ENCODE data around the gene CNTNAP5. TPM values are rescaled to one million over a fixed set of nuclear protein-coding genes. Genes with fewer than 3 reads are reported as not detected.

The CNTNAP5 gene
- total and polyA plus RNA-seq, 2 of the 4 experiments (the other 2 are of a cell fraction) = not detected

GRCh38 chr2:124559236-124559635 is 534.1 kb downstream of the CNTNAP5 start:
- DNase-seq = no peak
- no peak overlapping the region for H2AK5ac ChIP-seq (ENCODE audit: low read depth, low read length)
- dilution Hi-C loops (cut with HindIII; ENCODE audit: low sequenced_read_pairs, unreplicated experiment) (no loop called here), in situ Hi-C loops (cut with MboI; ENCODE audit: low sequenced_read_pairs) (no loop called here), intact Hi-C loops (cut with micrococcal nuclease) (no loop called here)
- H3K14ac ChIP-seq (replicated peaks; ENCODE audit: low read depth, low read length) = no peak overlapping the region
- no peaks in the 10 kb centered on the region for H3K9me3 ChIP-seq (ENCODE audit: control insufficient read depth, insufficient read depth, low read length)
- H3K18ac ChIP-seq (ENCODE audit: low read depth, low read length) = no peak overlapping the region
- no peak overlapping the region for H4K5ac ChIP-seq (ENCODE audit: low read depth, low read length)
- no peak overlapping the region for H3K4ac ChIP-seq (ENCODE audit: low read depth, low read length)
- no peak overlapping the region for H3K56ac ChIP-seq (ENCODE audit: extremely low read depth, insufficient read depth, low read length)
- H2AFZ ChIP-seq (replicated peaks; ENCODE audit: low read length, poor library complexity) = no peak overlapping the region
- no peaks in the 10 kb centered on the region for H3K36me3 ChIP-seq (ENCODE audit: control insufficient read depth, insufficient read depth, low read length)
- ATAC-seq (ENCODE audit: low read depth) = no peak
- H3K9ac ChIP-seq (ENCODE audit: low read depth, low read length) = no peak overlapping the region
- H3K27ac ChIP-seq (ENCODE audit: insufficient read depth, low read length) = no peak overlapping the region
- no peaks in the 10 kb centered on the region for H3K79me1 ChIP-seq (ENCODE audit: low read depth in 1 of 2, low read length in 2 of 2)
- H2AK9ac ChIP-seq (replicated peaks; ENCODE audit: low read depth, low read length, poor library complexity) = no peak overlapping the region
- H3K4me2 ChIP-seq (ENCODE audit: low read depth, low read length) = no peak overlapping the region
- no peak overlapping the region for H4K91ac ChIP-seq (ENCODE audit: insufficient read depth, low read depth, low read length)
- H3K27me3 ChIP-seq (ENCODE audit: control insufficient read depth, insufficient read depth, low read length) = no peaks in the 10 kb centered on the region
- no peak overlapping the region for H2BK20ac ChIP-seq (ENCODE audit: low read depth, low read length)
- WGBS, 2 experiments (ENCODE audit: extremely low coverage in 2 of 2, insufficient read length in 1 of 2) = no CpG with 5 or more reads among the region's 2 CpGs
- H3K4me1 ChIP-seq (ENCODE audit: control insufficient read depth, insufficient read depth, low read length) = no peaks in the 10 kb centered on the region
- H2BK15ac ChIP-seq (ENCODE audit: low read depth, low read length) = no peak overlapping the region
- H3K4me3 ChIP-seq (ENCODE audit: insufficient read depth, low read depth, low read length) = no peak overlapping the region
- no peak overlapping the region for H4K8ac ChIP-seq (ENCODE audit: low read depth in 2 of 2, low read length in 2 of 2)
- POLR2A ChIA-PET (ENCODE audit: unreplicated experiment) = no interaction called here
- H2BK5ac ChIP-seq (ENCODE audit: low read depth, low read length, poor library complexity, severe bottlenecking) = no peak overlapping the region
- no peaks in the 10 kb centered on the region for H4K20me1 ChIP-seq (ENCODE audit: insufficient read depth, low read length)
- no peak overlapping the region for H3K23ac ChIP-seq (ENCODE audit: low read depth, low read length)
- BruUV-seq (replicated peaks) = no TSS peak
- CTCF ChIA-PET = no interaction called here
- H2BK120ac ChIP-seq (ENCODE audit: low read depth, low read length) = no peak overlapping the region
- TF ChIP-seq BHLHE40 (IDR thresholded peaks at IDR 0.05; ENCODE audit: low read depth, low read length) (no peak), RAD21 (IDR thresholded peaks at IDR 0.05; ENCODE audit: low read length) (no peak), CHD1 (IDR thresholded peaks at IDR 0.05; ENCODE audit: low read depth, low read length) (no peak), ELK1 (IDR thresholded peaks at IDR 0.05; ENCODE audit: borderline replicate concordance, low read depth, low read length) (no peak), FOS (IDR thresholded peaks at IDR 0.05; ENCODE audit: low read depth, low read length) (no peak), RCOR1 (IDR thresholded peaks at IDR 0.05; ENCODE audit: insufficient replicate concordance, low read length) (no peak), MXI1 (IDR thresholded peaks at IDR 0.05; ENCODE audit: borderline replicate concordance, low read depth, low read length) (no peak), CEBPB (IDR thresholded peaks at IDR 0.05; ENCODE audit: low read depth, low read length) (no peak)
- TF ChIP-seq, protein P1, sequence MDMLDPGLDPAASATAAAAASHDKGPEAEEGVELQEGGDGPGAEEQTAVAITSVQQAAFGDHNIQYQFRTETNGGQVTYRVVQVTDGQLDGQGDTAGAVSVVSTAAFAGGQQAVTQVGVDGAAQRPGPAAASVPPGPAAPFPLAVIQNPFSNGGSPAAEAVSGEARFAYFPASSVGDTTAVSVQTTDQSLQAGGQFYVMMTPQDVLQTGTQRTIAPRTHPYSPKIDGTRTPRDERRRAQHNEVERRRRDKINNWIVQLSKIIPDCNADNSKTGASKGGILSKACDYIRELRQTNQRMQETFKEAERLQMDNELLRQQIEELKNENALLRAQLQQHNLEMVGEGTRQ (IDR thresholded peaks at IDR 0.05; ENCODE audit: low read depth, low read length) = no peak
- TF ChIP-seq, protein P2, sequence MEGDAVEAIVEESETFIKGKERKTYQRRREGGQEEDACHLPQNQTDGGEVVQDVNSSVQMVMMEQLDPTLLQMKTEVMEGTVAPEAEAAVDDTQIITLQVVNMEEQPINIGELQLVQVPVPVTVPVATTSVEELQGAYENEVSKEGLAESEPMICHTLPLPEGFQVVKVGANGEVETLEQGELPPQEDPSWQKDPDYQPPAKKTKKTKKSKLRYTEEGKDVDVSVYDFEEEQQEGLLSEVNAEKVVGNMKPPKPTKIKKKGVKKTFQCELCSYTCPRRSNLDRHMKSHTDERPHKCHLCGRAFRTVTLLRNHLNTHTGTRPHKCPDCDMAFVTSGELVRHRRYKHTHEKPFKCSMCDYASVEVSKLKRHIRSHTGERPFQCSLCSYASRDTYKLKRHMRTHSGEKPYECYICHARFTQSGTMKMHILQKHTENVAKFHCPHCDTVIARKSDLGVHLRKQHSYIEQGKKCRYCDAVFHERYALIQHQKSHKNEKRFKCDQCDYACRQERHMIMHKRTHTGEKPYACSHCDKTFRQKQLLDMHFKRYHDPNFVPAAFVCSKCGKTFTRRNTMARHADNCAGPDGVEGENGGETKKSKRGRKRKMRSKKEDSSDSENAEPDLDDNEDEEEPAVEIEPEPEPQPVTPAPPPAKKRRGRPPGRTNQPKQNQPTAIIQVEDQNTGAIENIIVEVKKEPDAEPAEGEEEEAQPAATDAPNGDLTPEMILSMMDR (conservative IDR thresholded peaks at IDR 0.05; ENCODE audit: low read depth, low read length) = no peak
- H3K9me1 ChIP-seq (ENCODE audit: insufficient read depth, low read length) = no peaks in the 10 kb centered on the region

Measured in IMR-90 (cell line).